NCI-H1105 treated with DMSO at 0.1 percent for 48 hours (cell line): ENCODE measurements around the gene PLEKHM2.

Experiments
- DNase-seq: peaks from one replicate; lab custom pipeline; 2025; lab: John Stamatoyannopoulos, UW

The PLEKHM2 gene

DNA sequence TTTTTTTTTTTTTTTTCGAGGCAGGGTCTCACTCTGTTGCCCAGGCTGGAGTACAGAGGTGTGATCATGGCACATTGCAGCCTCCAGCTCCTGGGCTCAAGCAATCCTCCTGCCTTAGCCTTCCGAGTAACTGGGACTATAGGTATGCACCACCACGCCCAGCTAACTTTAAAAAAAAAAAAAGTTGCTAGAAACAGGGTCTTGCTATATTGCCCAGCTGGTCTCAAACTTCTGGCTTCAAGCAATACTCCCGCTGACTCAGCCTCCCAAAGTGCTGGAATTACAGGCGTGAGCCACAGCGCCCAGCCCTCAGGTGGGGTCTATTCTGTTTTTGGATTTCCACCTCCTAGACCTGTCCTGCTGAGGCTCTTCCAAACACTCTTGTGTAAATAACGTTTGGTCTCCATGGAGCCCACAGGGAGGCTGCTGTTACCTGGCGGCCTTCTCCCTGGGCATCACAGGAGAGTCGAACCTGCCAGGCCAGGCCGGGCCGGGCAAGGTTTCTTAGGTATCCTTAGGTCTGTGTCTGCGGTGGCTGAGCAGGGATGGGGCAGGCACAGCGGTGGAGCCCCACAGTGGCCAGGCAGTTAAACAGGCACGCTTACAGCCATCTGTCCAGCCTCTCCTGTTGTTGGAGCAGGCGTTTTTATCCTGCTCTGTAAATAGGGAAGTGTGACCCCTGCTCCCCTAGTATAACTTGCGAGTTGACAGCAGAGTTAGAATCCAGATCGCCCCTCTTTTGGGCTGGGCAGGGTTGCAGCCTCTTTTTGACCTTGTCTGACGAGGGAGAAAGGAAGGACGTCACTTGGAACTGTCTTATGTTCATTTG, 18.8 kb downstream of the PLEKHM2 start:
- DNase-seq = no peak

DNA sequence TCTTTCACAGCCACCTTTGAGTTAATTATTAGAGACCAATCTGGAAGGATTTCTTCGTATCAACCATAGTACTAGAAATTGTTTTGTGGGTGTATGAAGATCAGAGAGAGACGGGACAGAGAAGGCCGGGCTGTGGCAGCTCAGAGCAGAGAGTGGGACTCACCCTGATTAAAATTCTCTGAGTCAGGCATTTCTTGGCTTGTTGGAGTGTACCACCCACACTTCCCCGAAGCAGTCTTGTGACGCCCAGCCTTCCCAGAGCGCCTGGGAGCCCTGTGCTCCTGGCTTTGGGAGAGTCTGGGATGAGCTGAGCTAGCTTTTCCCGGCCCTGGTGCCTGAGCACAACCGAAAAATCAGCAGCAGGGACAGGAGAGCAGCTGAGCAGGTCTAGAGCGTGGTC, 19.4 kb downstream of the PLEKHM2 start:
- DNase-seq = no peak

DNA sequence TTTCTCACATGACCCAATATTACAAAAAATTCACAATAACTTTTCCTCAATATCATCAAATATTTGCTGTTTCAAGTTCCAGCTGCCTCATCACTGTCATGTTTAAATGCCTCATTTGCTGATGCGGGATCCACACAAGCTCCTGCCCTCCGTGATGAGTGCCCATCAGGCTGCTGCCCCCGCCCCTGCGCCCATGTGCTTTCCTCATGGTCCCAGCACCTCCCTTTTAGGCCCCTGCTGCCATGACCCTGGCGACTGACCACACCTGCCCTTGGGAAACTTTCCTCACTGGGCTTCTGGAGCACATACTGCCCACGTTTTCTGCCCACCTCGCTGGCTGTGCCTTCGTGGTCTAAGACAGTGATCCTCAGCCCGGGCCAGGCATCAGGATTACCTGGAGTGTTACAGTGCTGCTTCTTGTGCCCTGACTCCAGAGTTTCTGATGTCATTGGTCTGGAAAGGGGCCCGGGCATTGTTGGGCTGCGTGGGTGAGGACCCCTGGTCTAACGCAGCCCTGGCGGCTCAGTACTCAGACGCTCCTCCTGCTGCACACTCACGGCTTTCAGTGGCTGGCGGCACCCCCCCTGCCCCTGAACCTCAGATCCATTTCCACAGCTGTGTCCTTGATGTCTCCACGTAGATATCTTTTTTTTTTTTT, 20.5 kb downstream of the PLEKHM2 start:
- no peak for DNase-seq

- DNase-seq = no peak
Observed at GRCh38 chr1:15705184-15705566, 21.1 kb downstream of the PLEKHM2 start.

- DNase-seq = no peak
Observed at GRCh38 chr1:15706751-15707150, 22.6 kb downstream of the PLEKHM2 start.

DNA sequence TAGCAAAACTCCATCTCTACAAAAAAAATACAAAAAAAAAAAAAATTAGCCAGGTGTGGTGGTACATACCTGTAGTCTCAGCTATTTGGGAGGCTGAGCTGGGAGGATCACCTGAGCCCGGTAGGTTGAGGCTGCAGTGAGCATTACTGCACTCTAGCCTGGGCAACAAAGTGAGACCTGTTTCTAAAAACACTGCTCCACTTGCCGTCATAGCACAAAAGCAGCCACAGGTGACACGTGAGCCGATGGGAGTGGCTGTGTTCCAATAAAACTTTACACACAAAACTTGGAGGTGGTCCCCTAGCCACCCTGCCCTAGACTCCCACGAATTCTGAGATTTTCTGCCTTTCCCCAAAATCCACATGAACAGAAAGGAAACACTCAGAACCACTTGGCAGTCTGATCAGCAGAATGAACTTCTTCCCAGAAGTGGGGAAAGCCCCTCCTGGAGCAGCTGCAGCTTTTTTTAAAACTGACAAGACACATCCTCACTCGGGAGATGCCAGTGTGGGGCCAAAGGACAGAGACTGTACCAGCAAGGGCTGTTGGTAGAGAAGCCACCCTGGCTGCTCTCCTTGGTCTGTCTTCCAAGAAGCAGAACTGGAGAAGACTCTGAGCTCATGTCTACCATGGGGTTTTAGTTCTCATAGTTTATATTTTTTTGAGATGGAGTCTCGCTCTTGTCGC, 23.3 kb downstream of the PLEKHM2 start:
- no peak for DNase-seq

DNA sequence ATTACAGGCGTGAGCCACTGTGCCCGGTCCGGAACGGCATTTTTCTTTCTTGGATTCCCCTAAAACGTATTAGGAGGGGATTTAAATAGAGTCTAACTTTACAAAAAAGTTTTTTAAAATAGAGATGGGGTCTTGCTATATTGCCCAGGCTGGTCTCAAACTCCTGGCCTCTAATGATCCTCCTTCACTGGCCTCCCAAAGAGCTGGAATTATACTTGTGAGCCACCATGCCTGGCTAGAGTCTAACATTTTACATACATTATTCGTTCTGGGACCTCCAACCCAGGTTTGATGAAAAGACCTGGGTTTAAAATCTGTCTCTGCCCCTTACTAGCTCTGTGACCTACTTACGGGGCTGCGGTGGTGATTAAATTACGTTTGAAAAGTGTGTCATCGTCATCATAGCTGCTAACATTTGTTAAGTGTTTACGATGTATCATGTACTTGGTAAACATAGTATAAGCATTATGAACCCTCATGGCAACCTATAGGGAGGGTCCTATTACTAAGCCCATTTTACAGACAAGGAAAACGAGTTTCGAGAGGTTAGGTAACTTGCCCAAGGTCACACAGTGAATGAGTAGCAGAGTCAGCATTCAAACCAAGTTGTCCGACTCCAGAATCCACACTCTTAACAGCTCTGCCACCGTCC, 24.5 kb downstream of the PLEKHM2 start:
- DNase-seq = no peak

- DNase-seq = no peak
Observed at GRCh38 chr1:15709226-15709625, 25.1 kb downstream of the PLEKHM2 start.

GRCh38 chr1:15712168-15712567, 28.0 kb downstream of the PLEKHM2 start:
- no peak for DNase-seq

GRCh38 chr1:15714406-15715136, 30.5 kb downstream of the PLEKHM2 start:
- no peak for DNase-seq

DNA sequence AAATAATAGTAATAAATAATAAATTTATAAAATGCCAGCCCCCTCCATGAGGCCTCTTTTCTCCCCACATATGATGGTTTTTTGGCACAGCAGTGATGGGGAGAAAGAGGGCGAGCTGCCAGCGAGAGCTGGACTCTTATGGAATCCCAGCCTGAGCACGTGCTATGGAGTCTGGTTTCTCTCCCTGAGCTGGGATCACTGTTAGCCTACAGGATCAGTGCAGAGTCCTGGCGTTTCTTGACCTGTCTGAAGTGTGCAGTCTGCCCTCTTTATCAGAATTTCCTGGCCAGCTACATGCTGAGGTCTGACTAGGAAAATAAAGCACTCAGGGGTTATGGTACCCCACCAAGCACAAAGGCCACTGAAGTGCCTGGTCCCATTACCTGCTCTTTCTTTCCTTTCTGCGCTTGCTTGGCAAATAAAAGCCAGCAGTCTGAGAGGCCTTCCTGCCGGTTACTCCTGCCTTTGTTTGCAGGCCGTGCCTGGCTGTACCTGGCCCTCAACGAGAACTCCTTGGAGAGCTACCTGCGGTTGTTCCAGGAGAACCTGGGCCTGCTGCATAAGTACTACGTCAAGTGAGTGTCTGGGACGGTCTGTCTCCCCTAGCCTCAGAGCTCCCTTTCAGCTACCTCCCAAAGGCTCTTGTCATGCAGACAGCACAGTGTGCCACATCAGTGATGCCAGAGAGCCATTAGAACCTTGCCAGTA, 33.5 kb downstream of the PLEKHM2 start:
- DNase-seq = no peak

- no peak for DNase-seq
Observed at GRCh38 chr1:15718199-15718601, 34.1 kb downstream of the PLEKHM2 start.

DNA sequence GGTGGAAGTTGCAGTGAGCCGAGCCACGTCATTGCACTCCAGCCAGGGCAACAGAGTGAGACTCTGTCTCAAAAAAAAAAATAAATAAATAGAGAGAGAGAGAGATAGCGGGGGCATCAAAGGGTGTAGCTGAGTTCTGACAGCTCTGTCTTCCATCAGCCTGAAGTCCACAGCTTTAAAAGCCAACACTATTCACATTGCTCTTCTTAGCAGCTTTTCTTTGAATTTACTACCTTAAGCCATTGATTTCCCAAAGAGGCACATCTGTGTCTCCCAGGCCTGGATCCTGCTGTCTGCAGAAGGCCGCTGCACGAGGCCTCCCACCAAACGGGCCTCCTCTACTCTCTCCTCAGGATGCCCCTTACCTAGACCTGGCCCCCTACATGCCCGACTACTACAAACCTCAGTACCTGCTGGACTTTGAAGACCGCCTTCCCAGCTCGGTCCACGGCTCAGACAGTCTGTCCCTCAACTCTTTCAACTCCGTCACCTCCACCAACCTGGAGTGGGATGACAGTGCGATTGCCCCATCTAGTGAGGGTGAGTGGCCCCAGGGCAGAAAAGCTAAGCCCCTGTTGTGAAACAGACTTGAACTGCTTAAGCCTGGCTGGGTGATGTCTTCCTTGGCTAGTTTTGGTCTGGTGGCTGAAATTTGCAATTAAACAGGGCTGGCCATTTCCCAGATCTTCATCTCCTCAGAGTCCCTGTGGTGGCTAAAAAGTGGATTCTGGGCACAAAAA, 35.4 kb downstream of the PLEKHM2 start:
- DNase-seq = no peak

DNA sequence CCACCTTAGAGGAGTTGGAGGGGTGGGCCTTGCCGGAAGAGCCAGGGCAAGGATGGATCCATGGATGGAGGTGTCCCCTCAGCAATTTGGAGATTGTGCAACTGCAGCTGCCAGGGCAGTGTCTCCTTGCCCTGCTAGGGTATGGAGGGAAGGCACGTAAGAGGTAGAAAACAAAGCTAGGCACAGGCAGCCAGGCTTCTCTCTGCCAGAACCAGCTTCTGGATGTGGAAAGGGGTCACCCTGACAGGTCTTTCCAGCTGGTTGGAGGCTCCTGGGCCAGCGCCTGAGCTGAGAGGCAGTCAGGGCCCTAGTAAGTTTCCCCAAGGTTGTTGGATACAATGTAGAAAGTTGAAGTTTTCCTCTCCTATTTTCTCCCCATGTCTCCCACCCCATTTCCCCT, 36.7 kb downstream of the PLEKHM2 start:
- DNase-seq = no peak

GRCh38 chr1:15722411-15722810, 38.3 kb downstream of the PLEKHM2 start:
- DNase-seq = no peak

GRCh38 chr1:15722836-15723532, 38.9 kb downstream of the PLEKHM2 start:
- DNase-seq = no peak

- DNase-seq = no peak
Observed at GRCh38 chr1:15723631-15724246, 39.6 kb downstream of the PLEKHM2 start.

GRCh38 chr1:15724949-15725880, 41.1 kb downstream of the PLEKHM2 start:
- DNase-seq = no peak
